ENCODE results near the gene ZCCHC8.

DNA sequence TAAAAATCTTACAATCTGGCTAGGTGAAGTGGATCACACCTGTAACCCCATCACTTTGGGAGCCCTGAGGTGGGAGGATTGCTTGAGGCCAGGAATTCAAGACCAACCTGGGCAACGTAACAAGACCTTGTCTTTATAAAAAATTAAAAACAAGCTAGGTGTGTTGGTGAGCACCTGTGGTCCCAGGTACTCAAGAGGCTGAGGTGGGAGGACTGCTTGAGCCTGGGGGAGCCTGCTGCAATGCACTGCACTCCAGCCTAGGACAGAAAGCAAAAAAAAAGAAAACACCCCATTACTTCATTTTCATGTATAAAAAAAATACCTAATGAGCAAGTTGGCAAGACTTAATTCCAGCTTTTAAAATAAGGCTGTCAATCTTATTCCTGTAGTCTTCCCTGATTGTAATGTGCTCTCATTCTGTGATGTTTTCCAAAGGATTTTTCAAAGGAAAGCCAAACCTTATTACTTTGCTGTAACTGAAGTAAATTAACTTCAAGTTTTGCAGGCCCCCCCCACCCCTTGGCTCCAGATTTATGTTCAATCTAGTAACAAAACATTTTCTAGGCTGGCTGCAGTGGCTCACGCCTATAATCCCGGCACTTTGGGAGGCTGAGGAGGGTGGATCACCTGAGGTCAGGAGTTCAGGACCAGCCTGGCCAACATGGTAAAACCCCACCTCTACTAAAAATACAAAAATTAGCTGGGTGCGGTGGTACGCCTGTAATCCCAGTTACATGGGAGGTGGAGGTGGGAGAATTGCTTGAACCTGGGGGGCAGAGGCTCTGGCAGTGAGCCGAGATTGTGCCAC is 3.3 kb upstream of the ZCCHC8 start:
- TF ChIP-seq SP1 (IDR thresholded peaks at IDR 0.05) (no peak), ELF4 (IDR thresholded peaks at IDR 0.05) (no peak), ARNT (IDR thresholded peaks at IDR 0.05) (no peak), LEF1 (IDR thresholded peaks at IDR 0.05; ENCODE audit: borderline replicate concordance) (no peak), FOXA1 (IDR thresholded peaks at IDR 0.05) (no peak), CTBP1 (IDR thresholded peaks at IDR 0.05; ENCODE audit: borderline replicate concordance) (no peak)

Measured in HEK293T (cell line).